Skeletal muscle cell (primary cell): ENCODE measurements around the gene GMEB2.
"Not testable (repeated sequence)": the region's sequence is repeated elsewhere in the genome, so short reads cannot be mapped to it uniquely, and the experiment has no call there.

Experiments
- DNase-seq: peaks from one replicate; pipeline ENCODE4 v3.0.0-alpha.2; 2010; ENCODE audit warnings: low read depth
- H3K4me3 ChIP-seq: 2 replicates; pipeline ENCODE4 v1.5.1; 2011; ENCODE audit warnings: low read depth, mild to moderate bottlenecking, control low read depth, low read length, moderate library complexity

Gene GMEB2

GRCh38 chr20:63641146-63641791, 14.4 kb upstream of the GMEB2 start:
- peak overlapping the region; percentile 40 for H3K4me3 ChIP-seq
- no peak for DNase-seq

- H3K4me3 ChIP-seq, DNase-seq: not testable (repeated sequence)
Observed at GRCh38 chr20:63640686-63641085, 13.8 kb upstream of the GMEB2 start.

GRCh38 chr20:63640086-63640485, 13.2 kb upstream of the GMEB2 start:
- DNase-seq = no peak
- H3K4me3 ChIP-seq = no peak overlapping the region

- H3K4me3 ChIP-seq = no peak overlapping the region
- no peak for DNase-seq
Observed at GRCh38 chr20:63639093-63639975, 12.4 kb upstream of the GMEB2 start.

GRCh38 chr20:63636752-63637628, 10.1 kb upstream of the GMEB2 start:
- no peak overlapping the region for H3K4me3 ChIP-seq
- DNase-seq = no peak

- H3K4me3 ChIP-seq = no peak overlapping the region
- DNase-seq = no peak
Observed at GRCh38 chr20:63635431-63636141, 8.7 kb upstream of the GMEB2 start.

GRCh38 chr20:63633732-63634131, 6.8 kb upstream of the GMEB2 start:
- H3K4me3 ChIP-seq = no peak overlapping the region
- no peak for DNase-seq

GRCh38 chr20:63631426-63631825, 4.5 kb upstream of the GMEB2 start:
- DNase-seq = not testable (repeated sequence)

GRCh38 chr20:63630956-63631355, 4.1 kb upstream of the GMEB2 start:
- not testable (repeated sequence) for DNase-seq, H3K4me3 ChIP-seq

More at GRCh38 chr20:63631426-63631825, 4.5 kb upstream of the GMEB2 start:
- not testable (repeated sequence) for H3K4me3 ChIP-seq

- peak; percentile 27 for DNase-seq
Observed at GRCh38 chr20:63628246-63628975, 1.5 kb upstream of the GMEB2 start.

GRCh38 chr20:63627751-63628245, 897 bp upstream of the GMEB2 start:
- H3K4me3 ChIP-seq = peak overlapping the region; percentile 96
- no peak for DNase-seq

More at GRCh38 chr20:63628246-63628975, 1.5 kb upstream of the GMEB2 start:
- peak overlapping the region; percentile 96 for H3K4me3 ChIP-seq

- peak overlapping the region; percentile 96 for H3K4me3 ChIP-seq
- peak; percentile 76 for DNase-seq
Observed at GRCh38 chr20:63627129-63627750, 339 bp upstream of the GMEB2 start.

- H3K4me3 ChIP-seq = peak overlapping the region; percentile 96
- DNase-seq = no peak
Observed at GRCh38 chr20:63625771-63626423, 1.0 kb downstream of the GMEB2 start.

GRCh38 chr20:63624486-63624885, 2.4 kb downstream of the GMEB2 start:
- DNase-seq = peak; percentile 31
- H3K4me3 ChIP-seq = no peak overlapping the region

- no peak overlapping the region for H3K4me3 ChIP-seq
- DNase-seq = no peak
Observed at GRCh38 chr20:63622732-63623131, 4.2 kb downstream of the GMEB2 start.

- no peak overlapping the region for H3K4me3 ChIP-seq
- no peak for DNase-seq
Observed at GRCh38 chr20:63622096-63622495, 4.8 kb downstream of the GMEB2 start.

- H3K4me3 ChIP-seq = no peak overlapping the region
- no peak for DNase-seq
Observed at GRCh38 chr20:63620991-63621390, 5.9 kb downstream of the GMEB2 start.
